Raji (cell line): ENCODE results near the gene ARHGAP23.

Experiments
- POLR2A ChIP-seq: IDR thresholded peaks from 2 replicates; pipeline ENCODE4 v1.6.1; 2011; ENCODE audit warnings: low read depth, low read length, control low read depth; ENCODE audit not compliant: insufficient read depth

Gene ARHGAP23

DNA sequence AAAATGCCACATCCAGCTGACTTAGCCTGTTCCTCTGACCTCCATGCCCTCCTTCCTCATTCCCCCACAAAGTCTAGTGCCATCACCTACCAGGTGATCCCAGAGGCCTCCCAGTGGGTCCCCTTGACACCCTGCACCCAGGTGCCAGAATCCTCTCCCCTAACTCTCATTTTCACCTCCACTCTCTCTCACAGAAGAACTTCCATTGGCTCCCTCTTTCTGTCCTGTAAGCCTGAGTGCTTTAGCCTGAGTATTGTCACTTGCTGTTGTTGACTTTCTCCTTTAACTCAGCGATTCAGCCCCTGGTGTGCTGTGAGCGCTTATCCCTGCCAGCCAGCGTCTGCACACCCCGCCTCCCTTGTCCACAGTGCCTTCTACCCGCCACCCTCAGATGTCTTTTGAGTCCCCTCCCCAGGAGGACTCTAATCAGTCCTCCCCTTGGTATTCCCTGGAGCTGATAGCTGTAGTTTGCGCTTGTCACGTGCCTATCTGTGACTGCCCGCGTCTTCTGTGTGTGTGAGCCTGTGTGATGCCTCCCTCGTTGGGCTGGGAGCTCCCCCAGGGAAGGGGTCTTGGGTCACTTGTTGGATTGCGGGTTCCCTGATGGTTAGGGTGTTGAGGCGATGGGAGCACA is 31.9 kb downstream of the ARHGAP23 start:
- no peak for TF ChIP-seq POLR2A

DNA sequence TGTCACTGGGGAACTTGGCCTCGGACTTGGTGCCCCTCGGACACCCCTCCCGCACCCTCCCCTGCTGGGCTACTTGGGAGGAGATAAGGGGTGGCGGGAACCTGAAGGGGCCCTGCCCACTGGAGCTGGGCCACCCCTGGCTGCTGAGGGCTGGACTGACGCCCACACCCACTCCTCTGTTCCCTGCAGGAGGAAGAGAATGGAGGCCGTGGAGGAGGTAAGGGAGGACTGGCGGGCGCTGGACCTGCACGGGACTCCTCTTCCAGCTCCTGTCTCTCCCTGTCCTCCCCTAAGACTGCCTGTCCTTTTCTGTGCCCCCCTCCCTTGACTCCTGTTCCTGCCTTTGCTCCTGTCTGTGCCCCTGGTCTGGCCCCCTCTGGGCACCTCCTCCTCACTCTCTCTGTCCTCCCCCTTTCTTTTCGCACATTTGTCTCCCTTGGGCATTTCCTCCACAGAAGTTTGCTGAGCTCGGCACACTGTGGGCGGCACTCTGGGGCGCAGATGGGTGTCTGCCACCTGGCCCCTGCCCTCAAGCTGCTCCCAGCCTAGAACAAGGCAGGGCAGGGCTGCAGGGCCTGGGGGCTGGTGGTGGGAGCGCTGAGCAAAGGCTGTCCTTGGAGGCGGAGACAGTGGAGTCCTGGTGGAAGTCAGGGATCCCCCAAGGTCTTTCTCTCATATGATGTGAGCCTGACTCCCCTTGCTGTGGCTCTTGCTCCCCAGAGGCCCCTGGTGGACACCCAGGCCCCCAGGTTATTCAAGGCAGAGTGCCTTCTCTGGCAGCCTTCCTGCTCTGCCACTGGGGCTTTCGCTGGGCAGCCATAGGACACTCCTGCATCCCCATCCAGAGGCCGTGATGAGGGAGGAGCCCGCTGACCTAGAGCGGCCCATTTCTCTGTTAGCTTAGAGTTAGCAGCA is 32.7 kb downstream of the ARHGAP23 start:
- TF ChIP-seq POLR2A: no peak

DNA sequence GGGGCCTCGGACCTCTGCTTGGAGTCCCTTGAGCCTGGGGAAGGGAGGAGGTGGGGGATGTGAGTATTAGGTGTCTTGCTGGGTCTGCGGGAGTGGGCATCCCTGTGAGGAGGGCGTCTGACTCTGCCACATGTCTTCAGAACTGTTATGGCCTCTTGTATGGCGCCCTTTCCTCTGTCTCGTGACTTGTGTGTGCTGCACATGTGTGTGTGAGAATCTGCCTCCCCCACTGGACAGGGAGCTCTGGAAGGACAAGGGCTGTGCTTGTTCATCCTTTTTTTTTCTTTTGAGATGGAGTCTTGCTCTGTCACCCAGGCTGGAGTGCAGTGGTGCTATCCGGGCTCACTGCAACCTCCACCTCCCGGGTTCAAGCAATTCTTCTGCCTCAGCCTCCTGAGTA is 33.4 kb downstream of the ARHGAP23 start:
- TF ChIP-seq POLR2A: no peak

DNA sequence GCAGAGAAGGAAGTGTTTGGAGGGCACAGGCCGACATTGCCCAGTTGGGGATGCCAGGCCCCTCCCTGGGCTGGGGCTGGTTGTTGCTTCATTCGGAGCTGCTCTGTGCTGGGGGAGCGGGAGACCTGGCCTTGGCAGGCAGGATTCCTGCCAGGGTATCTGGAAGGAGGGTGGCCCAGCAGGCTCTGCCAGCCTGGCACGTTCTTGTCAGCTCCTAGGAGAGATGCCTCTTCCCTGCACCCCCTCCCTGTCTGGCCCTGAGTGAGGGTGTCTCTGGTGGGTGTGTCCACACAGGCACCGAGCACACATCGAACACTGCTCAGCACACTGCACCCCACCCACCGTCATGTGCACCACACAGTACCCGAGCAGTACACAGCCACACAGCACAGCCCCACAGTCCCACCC is 35.2 kb downstream of the ARHGAP23 start:
- TF ChIP-seq POLR2A: no peak

DNA sequence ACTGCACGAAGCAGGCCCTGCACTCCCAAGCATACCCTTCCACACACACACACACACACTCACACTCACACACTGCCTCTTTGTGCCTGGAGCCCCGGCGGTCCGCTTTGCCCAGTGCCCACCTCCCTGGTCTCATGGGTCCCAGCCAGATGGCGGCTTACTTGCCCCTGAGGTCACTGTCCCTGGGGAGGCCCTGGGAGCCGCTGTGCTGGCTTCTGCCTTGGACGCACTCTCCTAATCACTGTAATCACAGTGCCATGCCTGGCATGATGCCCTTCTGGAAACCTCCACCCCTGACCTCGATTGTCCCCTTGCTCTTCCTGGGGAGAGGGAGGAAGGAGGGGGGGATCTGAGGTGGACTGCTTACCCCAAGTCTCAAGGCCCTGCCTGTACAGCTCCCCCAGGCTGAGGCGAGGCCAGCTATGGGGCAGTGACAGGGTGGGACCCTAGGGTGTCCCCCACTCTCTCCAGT is 36.0 kb downstream of the ARHGAP23 start:
- no peak for TF ChIP-seq POLR2A

DNA sequence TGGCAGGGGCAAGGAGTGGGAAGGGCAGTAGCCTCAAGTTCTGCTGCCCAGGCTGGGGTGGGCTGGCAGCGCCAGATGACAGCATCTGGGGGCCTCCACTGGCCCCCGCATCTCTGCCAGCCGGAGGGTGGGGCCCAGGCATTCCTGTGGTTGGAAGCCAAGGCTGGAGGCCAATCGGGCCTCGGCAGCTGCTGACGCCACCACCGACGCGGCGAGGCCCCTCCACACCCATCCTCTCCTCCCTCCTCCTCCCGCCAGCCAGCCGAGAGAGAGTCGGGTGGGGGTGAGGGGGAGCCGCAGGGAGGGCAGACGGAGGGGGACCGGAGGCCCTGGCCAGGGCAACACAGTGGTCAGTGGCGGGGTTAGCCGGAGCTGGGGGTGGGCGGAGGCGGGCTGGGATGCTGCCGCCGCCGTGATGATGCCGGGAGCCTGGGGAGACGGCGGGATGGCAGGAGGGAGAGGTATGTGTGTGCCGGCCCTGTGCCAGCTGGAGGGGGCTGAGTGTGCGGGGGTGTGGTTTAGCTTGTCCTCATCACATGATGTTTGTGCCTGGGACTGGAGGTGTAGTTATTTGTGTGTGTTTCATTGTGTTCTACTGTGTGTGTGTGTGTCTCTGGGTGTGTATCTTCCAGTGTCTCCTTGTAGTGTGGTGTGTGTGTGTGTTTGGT is 36.6 kb downstream of the ARHGAP23 start:
- no peak for TF ChIP-seq POLR2A

DNA sequence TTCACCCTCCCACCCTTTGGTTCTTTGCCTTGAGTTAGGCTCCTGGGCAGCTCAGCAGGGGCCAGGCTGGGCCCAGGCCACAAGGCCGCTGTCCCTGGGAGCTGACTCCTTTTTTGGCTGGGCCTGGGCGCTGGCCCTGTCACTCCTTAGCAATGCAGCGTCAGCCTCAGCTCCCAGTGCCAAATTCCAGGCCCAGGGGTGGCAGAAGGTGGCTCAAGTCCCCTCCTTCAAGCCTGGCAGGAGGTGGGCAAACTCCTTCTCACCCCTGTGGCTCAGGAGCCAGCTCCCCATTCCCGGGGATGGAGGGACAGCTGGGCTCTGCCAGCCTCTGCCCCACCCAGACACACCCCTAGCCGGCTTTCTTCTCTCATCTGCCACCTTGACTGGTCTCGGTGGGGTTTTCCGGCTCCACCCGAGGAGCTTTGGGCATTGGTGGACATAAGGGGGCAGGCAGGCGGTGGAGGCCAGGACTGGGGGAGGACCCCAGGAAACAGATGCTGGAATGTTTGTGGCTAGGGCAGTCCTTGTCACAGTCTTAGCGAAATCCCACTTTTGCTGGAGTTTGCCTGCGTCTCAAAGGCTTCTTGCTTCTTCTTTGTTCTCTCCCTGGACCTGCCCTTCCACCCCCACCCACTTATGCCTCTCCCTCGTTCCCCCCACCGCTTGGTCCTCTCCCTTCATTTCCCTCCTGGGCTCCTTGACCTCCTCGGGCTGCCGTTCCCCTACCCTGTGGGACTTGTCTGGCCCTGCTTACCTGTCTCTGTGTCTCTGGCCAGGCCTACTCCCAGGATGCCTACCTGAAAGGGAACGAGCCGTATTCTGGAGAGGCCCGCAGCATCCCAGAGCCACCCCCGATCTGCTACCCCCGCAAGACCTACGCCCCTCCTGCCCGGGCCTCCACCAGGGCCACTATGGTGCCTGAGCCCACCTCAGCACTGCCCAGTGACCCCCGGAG is 37.4 kb downstream of the ARHGAP23 start:
- TF ChIP-seq POLR2A: no peak

DNA sequence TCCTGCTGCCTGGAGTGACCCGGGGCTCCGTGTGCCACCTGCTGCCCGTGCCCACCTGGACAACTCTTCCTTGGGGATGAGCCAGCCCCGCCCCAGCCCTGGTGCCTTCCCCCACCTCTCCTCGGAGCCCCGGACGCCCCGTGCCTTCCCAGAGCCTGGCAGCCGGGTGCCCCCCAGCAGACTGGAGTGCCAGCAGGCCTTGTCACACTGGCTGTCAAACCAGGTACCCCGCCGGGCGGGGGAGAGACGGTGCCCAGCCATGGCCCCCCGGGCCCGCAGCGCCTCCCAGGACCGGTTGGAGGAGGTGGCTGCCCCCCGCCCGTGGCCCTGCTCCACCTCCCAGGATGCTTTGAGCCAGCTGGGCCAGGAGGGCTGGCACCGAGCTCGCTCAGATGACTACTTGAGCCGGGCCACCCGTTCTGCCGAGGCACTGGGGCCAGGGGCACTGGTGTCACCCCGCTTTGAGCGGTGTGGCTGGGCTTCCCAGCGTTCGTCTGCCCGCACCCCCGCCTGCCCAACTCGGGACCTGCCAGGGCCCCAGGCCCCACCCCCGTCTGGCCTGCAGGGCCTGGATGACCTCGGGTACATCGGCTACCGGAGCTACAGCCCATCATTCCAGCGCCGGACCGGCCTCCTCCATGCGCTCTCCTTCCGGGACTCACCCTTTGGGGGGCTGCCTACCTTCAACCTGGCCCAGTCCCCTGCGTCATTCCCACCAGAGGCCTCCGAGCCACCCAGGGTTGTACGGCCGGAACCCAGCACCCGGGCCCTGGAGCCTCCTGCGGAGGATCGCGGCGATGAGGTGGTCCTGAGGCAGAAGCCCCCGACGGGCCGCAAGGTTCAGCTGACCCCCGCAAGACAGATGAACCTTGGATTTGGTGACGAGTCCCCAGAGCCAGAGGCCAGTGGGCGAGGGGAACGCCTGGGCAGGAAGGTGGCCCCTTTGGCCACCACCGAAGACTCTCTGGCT is 38.4 kb downstream of the ARHGAP23 start:
- TF ChIP-seq POLR2A: no peak

DNA sequence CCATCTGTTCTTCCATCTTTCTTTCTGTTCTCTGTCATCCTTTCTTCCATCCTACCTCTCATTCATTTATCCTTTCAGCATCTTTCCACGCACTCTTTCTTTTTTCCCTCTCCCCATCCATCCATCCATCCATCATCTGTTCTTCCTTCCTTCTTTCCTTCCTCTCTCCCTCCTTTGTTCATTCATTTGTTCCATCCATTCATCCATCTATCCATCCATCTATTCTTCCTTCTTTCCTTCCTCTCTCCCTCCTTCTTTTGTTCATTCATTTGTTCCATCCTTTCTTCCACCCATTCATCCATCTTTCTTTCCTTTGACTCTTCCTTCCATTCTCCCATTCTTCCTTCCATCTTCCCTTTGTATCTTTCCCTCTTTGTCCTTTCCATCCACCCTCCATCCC is 39.2 kb downstream of the ARHGAP23 start:
- no peak for TF ChIP-seq POLR2A

DNA sequence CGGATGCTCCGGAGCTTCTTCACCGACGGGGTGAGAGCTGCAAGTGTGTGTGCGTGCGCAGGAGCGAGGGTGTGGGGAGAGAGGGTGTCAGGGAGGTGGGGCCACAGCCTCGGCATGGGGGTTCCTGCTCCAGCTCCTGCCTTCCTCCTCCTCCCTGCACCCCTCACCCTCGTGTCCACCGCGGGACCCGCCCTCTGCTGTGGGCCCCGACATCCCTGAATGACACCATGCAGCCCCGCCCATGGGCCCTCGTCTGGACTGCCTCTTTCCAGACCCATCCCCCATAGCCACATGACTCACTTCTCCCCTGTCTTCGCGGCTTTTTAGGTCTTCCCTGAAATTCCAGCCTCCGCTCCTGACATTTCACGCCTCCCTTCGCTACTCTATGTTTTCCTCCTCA is 41.6 kb downstream of the ARHGAP23 start:
- no peak for TF ChIP-seq POLR2A

DNA sequence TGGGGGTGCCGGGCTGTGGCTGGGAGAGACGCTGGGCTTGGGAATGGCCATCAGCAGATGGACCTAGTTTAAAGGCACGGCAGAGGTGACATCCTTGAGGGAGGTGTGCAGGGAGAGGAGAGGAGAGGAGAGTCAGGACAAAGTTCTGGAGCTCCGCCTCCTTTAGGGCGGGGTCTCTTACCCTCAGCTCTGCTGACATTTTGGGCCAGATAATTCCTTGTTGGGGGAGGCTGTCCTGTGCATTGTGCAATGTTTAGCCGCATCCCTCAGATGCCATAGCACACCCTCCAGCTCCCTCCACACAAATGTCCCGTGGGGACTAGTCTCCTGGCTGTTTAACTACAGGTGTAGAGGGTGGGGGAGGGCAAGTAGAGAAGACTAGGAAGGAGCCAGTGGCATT is 48.3 kb downstream of the ARHGAP23 start:
- TF ChIP-seq POLR2A: no peak

DNA sequence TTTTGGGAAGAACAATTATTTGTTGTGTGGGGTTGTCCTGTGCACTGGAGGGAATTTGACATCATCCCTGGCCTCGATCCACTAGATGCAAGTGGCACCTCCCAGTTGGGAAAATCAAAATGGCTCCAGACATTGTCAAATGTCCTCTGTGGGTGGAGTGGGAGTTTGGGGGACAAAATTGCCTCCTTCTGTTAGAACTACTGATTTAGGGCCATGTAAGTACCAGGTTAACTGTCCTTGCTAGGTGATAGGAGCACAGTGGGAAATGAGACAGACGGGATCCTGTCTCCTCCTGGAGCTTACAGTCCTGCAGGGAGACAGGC is 56.8 kb downstream of the ARHGAP23 start:
- no peak for TF ChIP-seq POLR2A

DNA sequence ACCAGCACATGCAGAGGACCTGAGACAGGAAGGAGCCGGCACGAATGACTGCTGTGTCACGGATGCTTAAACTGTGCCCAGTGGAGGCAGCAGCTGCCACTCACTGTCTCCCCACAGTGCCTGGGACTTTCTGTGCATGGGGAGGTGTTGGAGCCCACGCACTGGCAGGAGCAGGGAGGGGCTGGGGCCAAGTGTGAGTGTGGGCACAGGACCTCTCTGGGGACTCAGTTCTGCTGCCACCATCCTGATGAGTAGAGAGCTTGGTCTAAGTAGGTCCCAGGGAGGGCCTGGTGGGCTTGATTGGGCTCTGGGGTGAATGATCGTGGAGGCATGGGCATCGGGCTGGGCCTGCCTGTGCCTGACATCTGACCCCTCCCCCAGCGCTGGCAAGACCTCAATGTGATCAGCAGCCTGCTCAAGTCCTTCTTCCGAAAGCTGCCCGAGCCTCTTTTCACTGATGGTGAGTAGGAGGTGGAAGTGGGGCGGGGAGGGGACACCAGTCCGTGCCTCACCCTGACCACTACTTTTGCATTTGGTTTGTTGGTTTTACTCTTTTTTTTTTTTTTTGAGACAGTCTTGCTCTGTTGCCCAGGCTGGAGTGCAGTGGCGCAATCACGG is 57.5 kb downstream of the ARHGAP23 start:
- TF ChIP-seq POLR2A: peak; percentile 98

DNA sequence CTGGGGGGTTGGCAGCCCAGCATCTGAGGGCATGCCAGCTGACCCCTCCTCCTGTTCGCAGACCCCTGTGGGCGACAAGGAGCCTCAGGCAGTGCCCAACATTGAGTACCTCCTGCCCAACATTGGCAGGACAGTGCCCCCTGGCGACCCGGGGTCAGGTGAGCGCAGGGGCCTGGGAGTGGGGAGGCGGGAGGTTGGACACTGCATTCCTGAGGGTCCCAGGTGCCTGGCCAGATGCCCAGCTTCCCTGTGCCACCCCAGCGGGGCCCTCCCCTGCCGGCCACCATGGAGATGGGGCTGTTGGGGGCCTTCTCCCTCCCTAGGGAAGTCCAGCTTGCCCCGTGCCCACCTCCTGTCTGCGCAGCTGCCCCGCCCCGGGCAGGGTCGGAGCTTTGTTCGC is 70.1 kb downstream of the ARHGAP23 start:
- no peak for TF ChIP-seq POLR2A

DNA sequence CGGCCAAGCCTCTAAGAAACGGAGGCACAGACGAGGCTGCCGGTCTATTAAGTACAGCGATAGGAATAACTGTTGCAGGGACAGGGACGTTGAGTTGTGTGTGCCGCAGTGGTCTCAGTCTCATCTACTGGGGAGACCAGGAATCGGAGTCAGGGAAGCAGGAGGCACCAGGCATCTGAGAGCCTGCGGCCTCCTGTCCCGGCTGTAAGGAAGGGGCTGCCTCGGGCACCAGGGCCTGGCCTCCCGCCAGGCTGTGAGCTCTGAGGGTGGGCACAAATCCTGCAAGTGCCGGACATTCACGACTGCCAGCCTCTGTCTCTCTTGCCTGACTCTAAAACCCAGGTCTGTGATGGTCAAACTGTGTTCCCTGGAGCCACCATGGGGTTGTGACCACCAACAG is 76.0 kb downstream of the ARHGAP23 start:
- TF ChIP-seq POLR2A: no peak
